DMS 273 (cell line): ENCODE results near the gene CLCN2.
A peak's percentile ranks its signal among the peaks of the same experiment; 100 is the strongest.

Source experiments
- DNase-seq: peaks from one replicate; lab custom pipeline; 2025; ENCODE audit not compliant: unreplicated experiment; lab: John Stamatoyannopoulos, UW

The CLCN2 gene

GRCh38 chr3:184332370-184333090, 28.9 kb downstream of the CLCN2 start:
- no peak for DNase-seq

GRCh38 chr3:184328516-184328915, 32.9 kb downstream of the CLCN2 start:
- no peak for DNase-seq

- no peak for DNase-seq
Observed at GRCh38 chr3:184327171-184327570, 34.2 kb downstream of the CLCN2 start.

- DNase-seq: no peak
Observed at GRCh38 chr3:184325715-184326369, 35.6 kb downstream of the CLCN2 start.

GRCh38 chr3:184325269-184325668, 36.1 kb downstream of the CLCN2 start:
- DNase-seq: no peak

- DNase-seq: no peak
Observed at GRCh38 chr3:184323696-184324095, 37.7 kb downstream of the CLCN2 start.

- no peak for DNase-seq
Observed at GRCh38 chr3:184322731-184323487, 38.5 kb downstream of the CLCN2 start.

GRCh38 chr3:184321666-184322065, 39.7 kb downstream of the CLCN2 start:
- DNase-seq: no peak

- peak; percentile 98 for DNase-seq
Observed at GRCh38 chr3:184320104-184320445, 41.3 kb downstream of the CLCN2 start.

- DNase-seq: no peak
Observed at GRCh38 chr3:184317201-184317600, 44.2 kb downstream of the CLCN2 start.

- DNase-seq: no peak
Observed at GRCh38 chr3:184316792-184317191, 44.6 kb downstream of the CLCN2 start.

- DNase-seq: no peak
Observed at GRCh38 chr3:184315871-184316661, 45.3 kb downstream of the CLCN2 start.

- peak; percentile 67 for DNase-seq
Observed at GRCh38 chr3:184315543-184315867, 45.9 kb downstream of the CLCN2 start.

GRCh38 chr3:184314700-184315542, 46.5 kb downstream of the CLCN2 start:
- DNase-seq: peak; percentile 86

- DNase-seq: peak; percentile 99
Observed at GRCh38 chr3:184314363-184314699, 47.1 kb downstream of the CLCN2 start, which contains the start of gene EIF4G1. Gene EIF4G1, plus strand, starts transcription at chr3:184314606. Its CDS starts 1,191 bp downstream, at chr3:184315797.

GRCh38 chr3:184311633-184312032, 49.8 kb downstream of the CLCN2 start:
- DNase-seq: no peak

- no peak for DNase-seq
Observed at GRCh38 chr3:184308744-184309143, 52.7 kb downstream of the CLCN2 start.

- no peak for DNase-seq
Observed at GRCh38 chr3:184307915-184308314, 53.5 kb downstream of the CLCN2 start.

GRCh38 chr3:184306341-184306972, 54.9 kb downstream of the CLCN2 start:
- DNase-seq: no peak

GRCh38 chr3:184305577-184305976, 55.8 kb downstream of the CLCN2 start:
- peak; percentile 58 for DNase-seq
